ENCODE data around the gene RAD51D. TPM values are rescaled to one million over a fixed set of nuclear protein-coding genes. Genes with fewer than 3 reads are reported as not detected.

RAD51D gene
- total RNA-seq, 1 donor from 2014 or later = 13.2 TPM

DNA sequence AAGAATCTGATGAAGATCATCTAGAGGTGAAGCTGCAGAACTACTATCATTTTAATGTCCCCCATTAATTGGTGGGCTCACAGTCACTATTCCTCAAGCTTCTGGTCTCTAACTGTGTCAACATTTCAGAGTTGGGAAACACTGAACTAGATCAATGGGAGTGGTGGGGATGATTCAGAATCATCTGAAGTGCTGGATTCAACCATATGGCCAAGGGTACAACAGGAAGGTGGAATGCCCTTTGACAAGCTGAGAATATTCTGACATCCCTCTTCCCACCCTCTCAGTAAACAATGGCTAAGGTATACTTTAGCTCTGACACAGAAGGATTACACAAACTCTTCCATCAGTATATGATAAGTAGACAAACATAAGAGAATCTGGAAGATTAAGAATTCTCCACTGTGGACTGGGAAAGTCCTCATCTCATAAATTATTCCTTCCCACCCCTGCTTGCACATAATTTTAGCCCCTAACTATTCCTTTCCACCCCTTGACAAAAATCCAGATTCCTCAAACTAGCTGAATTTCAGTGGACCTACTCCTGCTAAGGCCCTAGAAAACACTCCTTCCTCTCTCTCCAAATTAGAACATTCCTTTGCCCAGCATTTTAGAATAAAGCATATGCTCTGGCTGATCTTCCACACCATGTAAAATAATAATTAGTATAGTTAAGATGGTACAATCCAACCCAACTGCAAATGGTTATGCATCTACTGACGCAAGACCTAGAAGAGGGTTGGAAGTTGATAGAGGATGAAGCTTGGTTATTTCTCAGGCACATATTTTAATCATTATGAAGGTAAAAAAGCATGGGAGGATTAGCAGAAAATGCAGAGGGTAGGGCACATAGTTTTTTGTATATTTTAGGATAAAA, 39.9 kb downstream of the RAD51D start:
- intact Hi-C loops (cut with DNase I) = no loop called here

GRCh38 chr17:35076874-35077273, 42.8 kb downstream of the RAD51D start:
- H3K27ac ChIP-seq = no peak overlapping the region
- H3K4me1 ChIP-seq = peaks cover 11% of the 10 kb centered on the region

More for the DNA sequence above, 39.9 kb downstream of the RAD51D start:
- Histone ChIP-seq H3K4me3 (no peak overlapping the region), H3K9me3 (no peaks in the 10 kb centered on the region), H3K27ac (no peak overlapping the region), H3K27me3 (ENCODE audit: low read depth) (no peaks in the 10 kb centered on the region), H3K36me3 (no peaks in the 10 kb centered on the region), H3K4me1 (peaks cover 17% of the 10 kb centered on the region)
- ATAC-seq = no peak
- TF ChIP-seq CTCF (IDR thresholded peaks at IDR 0.05) = no peak
- no peak for DNase-seq

GRCh38 chr17:35074711-35075707, 44.7 kb downstream of the RAD51D start:
- no peak for ATAC-seq
- Histone ChIP-seq H3K36me3 (no peaks in the 10 kb centered on the region), H3K4me1 (peaks cover 11% of the 10 kb centered on the region), H3K27me3 (ENCODE audit: low read depth) (no peaks in the 10 kb centered on the region), H3K27ac (no peak overlapping the region), H3K4me3 (no peak overlapping the region), H3K9me3 (no peaks in the 10 kb centered on the region)
- DNase-seq = no peak
- no peak for TF ChIP-seq CTCF (IDR thresholded peaks at IDR 0.05)
- intact Hi-C loops (cut with DNase I) = no loop called here

More at GRCh38 chr17:35076874-35077273, 42.8 kb downstream of the RAD51D start:
- ATAC-seq (no peak), DNase-seq (no peak)
- Histone ChIP-seq H3K4me3 (no peak overlapping the region), H3K36me3 (no peaks in the 10 kb centered on the region), H3K9me3 (no peaks in the 10 kb centered on the region), H3K27me3 (ENCODE audit: low read depth) (no peaks in the 10 kb centered on the region)
- intact Hi-C loops (cut with DNase I) = no loop called here
- TF ChIP-seq CTCF (IDR thresholded peaks at IDR 0.05) = no peak

DNA sequence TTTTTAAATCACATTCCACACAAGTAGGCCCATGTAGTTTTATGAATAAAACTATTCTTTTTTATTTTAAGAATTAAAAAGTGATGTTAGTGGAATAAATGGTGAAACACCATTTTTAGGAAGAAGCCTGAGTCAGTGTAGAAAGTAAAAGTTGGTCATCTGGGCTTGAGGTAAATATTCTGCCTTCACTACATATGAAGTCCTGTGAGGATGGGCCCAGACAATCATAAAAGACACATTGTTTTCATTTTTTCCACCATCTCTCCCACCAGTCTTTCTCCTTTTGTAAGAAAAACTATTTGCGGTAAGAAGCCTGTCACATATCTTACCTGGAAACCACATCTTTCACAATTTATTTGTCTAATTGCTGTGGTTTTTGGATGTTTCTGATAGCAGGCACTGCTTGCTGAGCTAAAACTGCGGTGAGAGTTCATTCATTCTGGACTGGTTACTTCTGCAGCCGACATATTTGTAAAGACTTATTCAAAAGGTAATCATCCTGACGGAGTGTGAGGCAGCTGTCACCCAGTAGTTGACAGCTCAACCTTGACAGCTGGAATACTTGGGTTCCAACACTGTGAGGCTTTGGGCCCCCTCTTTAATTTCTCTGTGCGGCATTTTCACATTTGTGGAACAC, 45.6 kb downstream of the RAD51D start:
- H3K4me1 ChIP-seq = peaks cover 20% of the 10 kb centered on the region
- intact Hi-C loops (cut with DNase I) = no loop called here
- H3K9me3 ChIP-seq = no peaks in the 10 kb centered on the region
- no peak for DNase-seq
- ATAC-seq = no peak
- no peaks in the 10 kb centered on the region for H3K27me3 ChIP-seq (ENCODE audit: low read depth)
- H3K36me3 ChIP-seq = no peaks in the 10 kb centered on the region
- no peak overlapping the region for H3K4me3 ChIP-seq
- no peak for TF ChIP-seq CTCF (IDR thresholded peaks at IDR 0.05)
- H3K27ac ChIP-seq = no peak overlapping the region

- Histone ChIP-seq H3K36me3 (no peaks in the 10 kb centered on the region), H3K27ac (no peak overlapping the region), H3K4me1 (peaks cover 28% of the 10 kb centered on the region), H3K27me3 (ENCODE audit: low read depth) (no peaks in the 10 kb centered on the region), H3K9me3 (no peaks in the 10 kb centered on the region), H3K4me3 (no peak overlapping the region)
- no peak for ATAC-seq
- TF ChIP-seq CTCF (IDR thresholded peaks at IDR 0.05) = no peak
- no peak for DNase-seq
- intact Hi-C loops (cut with DNase I) = no loop called here
These were observed 46.4 kb downstream of the RAD51D start for GRCh38 chr17:35073183-35073790.

Data from lower lobe of right lung (tissue), 2 donors.